ENCODE results near the gene CDH12. TPM values are rescaled to one million over a fixed set of nuclear protein-coding genes. Genes with fewer than 3 reads are reported as not detected.

The CDH12 gene
- total and polyA plus RNA-seq, 4 donors = 0.02 to 0.33 (median 0.17) TPM; not detected in 1

DNA sequence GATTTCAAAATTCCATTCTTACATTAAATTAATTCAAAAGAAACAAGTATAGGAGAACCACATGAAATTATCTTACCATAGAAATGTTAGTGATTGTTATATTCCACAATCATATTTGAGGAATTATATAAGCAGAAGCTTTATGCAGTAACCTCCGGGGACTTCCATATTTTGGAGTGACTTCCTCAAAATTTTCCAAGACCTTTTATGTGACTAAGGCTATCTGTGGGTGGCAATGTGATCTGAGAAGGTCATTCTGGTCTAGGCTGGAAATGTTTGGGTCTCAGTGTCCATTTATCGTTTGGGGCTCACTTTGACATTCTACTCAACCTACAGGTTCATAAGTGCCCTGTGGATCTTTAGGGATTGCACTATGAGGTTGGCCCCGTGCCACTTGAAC, 776.6 kb downstream of the CDH12 start:
- 70% methylated on average over 3 of the region's 3 CpGs for WGBS
- no peak for DNase-seq (ENCODE audit: low spot score)

More for the DNA sequence above, 776.6 kb downstream of the CDH12 start:
- TF ChIP-seq FOXA1 (IDR thresholded peaks at IDR 0.05) (no peak), HNF4A (conservative IDR thresholded peaks at IDR 0.05) (no peak), HNF4G (IDR thresholded peaks at IDR 0.05) (no peak), FOXA2 (IDR thresholded peaks at IDR 0.05) (no peak), EGR1 (IDR thresholded peaks at IDR 0.05; ENCODE audit: low read depth in 2 of 2) (no peak), RAD21 (IDR thresholded peaks at IDR 0.05) (no peak), RXRA (IDR thresholded peaks at IDR 0.05) (no peak), NR2F2 (IDR thresholded peaks at IDR 0.05) (no peak), YY1 (IDR thresholded peaks at IDR 0.05) (no peak), TAF1 (conservative IDR thresholded peaks at IDR 0.05) (no peak), SP1 (IDR thresholded peaks at IDR 0.05) (no peak), JUND (IDR thresholded peaks at IDR 0.05) (no peak), GABPA (IDR thresholded peaks at IDR 0.05 in 1 of 2, conservative IDR thresholded peaks at IDR 0.05 in 1 of 2) (no peak)
- TF ChIP-seq, protein P1, sequence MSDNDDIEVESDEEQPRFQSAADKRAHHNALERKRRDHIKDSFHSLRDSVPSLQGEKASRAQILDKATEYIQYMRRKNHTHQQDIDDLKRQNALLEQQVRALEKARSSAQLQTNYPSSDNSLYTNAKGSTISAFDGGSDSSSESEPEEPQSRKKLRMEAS (IDR thresholded peaks at IDR 0.05) = no peak
- TF ChIP-seq, protein P2, sequence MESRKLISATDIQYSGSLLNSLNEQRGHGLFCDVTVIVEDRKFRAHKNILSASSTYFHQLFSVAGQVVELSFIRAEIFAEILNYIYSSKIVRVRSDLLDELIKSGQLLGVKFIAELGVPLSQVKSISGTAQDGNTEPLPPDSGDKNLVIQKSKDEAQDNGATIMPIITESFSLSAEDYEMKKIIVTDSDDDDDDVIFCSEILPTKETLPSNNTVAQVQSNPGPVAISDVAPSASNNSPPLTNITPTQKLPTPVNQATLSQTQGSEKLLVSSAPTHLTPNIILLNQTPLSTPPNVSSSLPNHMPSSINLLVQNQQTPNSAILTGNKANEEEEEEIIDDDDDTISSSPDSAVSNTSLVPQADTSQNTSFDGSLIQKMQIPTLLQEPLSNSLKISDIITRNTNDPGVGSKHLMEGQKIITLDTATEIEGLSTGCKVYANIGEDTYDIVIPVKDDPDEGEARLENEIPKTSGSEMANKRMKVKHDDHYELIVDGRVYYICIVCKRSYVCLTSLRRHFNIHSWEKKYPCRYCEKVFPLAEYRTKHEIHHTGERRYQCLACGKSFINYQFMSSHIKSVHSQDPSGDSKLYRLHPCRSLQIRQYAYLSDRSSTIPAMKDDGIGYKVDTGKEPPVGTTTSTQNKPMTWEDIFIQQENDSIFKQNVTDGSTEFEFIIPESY (IDR thresholded peaks at IDR 0.05) = no peak
- TF ChIP-seq, protein P3, sequence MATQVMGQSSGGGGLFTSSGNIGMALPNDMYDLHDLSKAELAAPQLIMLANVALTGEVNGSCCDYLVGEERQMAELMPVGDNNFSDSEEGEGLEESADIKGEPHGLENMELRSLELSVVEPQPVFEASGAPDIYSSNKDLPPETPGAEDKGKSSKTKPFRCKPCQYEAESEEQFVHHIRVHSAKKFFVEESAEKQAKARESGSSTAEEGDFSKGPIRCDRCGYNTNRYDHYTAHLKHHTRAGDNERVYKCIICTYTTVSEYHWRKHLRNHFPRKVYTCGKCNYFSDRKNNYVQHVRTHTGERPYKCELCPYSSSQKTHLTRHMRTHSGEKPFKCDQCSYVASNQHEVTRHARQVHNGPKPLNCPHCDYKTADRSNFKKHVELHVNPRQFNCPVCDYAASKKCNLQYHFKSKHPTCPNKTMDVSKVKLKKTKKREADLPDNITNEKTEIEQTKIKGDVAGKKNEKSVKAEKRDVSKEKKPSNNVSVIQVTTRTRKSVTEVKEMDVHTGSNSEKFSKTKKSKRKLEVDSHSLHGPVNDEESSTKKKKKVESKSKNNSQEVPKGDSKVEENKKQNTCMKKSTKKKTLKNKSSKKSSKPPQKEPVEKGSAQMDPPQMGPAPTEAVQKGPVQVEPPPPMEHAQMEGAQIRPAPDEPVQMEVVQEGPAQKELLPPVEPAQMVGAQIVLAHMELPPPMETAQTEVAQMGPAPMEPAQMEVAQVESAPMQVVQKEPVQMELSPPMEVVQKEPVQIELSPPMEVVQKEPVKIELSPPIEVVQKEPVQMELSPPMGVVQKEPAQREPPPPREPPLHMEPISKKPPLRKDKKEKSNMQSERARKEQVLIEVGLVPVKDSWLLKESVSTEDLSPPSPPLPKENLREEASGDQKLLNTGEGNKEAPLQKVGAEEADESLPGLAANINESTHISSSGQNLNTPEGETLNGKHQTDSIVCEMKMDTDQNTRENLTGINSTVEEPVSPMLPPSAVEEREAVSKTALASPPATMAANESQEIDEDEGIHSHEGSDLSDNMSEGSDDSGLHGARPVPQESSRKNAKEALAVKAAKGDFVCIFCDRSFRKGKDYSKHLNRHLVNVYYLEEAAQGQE (IDR thresholded peaks at IDR 0.05) = no peak
- TF ChIP-seq, protein P4, sequence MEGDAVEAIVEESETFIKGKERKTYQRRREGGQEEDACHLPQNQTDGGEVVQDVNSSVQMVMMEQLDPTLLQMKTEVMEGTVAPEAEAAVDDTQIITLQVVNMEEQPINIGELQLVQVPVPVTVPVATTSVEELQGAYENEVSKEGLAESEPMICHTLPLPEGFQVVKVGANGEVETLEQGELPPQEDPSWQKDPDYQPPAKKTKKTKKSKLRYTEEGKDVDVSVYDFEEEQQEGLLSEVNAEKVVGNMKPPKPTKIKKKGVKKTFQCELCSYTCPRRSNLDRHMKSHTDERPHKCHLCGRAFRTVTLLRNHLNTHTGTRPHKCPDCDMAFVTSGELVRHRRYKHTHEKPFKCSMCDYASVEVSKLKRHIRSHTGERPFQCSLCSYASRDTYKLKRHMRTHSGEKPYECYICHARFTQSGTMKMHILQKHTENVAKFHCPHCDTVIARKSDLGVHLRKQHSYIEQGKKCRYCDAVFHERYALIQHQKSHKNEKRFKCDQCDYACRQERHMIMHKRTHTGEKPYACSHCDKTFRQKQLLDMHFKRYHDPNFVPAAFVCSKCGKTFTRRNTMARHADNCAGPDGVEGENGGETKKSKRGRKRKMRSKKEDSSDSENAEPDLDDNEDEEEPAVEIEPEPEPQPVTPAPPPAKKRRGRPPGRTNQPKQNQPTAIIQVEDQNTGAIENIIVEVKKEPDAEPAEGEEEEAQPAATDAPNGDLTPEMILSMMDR (IDR thresholded peaks at IDR 0.05; ENCODE audit: low read depth, low read length, missing input control) = no peak
- TF ChIP-seq, protein P5, sequence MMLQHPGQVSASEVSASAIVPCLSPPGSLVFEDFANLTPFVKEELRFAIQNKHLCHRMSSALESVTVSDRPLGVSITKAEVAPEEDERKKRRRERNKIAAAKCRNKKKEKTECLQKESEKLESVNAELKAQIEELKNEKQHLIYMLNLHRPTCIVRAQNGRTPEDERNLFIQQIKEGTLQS (IDR thresholded peaks at IDR 0.05) = no peak
- Histone ChIP-seq H3K36me3 (ENCODE audit: control insufficient read depth in 4 of 4, insufficient read depth in 3 of 4, low read depth in 1 of 4, low read length in 3 of 4) (no peaks in the 10 kb centered on the region), H3K4me3 (ENCODE audit: low read depth in 1 of 3, low read length in 3 of 3) (no peak overlapping the region), H3K9ac (ENCODE audit: low read depth in 1 of 2, low read length in 2 of 2) (no peak overlapping the region), H3K4me1 (ENCODE audit: control insufficient read depth in 4 of 4, insufficient read depth in 4 of 4, low read length in 3 of 4) (no peaks in the 10 kb centered on the region), H3K27me3 (ENCODE audit: control insufficient read depth in 4 of 4, insufficient read depth in 4 of 4, low read length in 3 of 4) (no peaks in the 10 kb centered on the region), H3K27ac (ENCODE audit: low read depth in 1 of 2, low read length in 2 of 2) (no peak overlapping the region), H3K9me3 (ENCODE audit: control insufficient read depth in 4 of 4, low read length in 3 of 4) (peaks cover 0 to 1% (median 0%) of the 10 kb centered on the region in 4 donors)
